Dermis blood vessel endothelial cell (primary cell): ENCODE measurements around the gene GUCY1A2. TPM values are rescaled to one million over a fixed set of nuclear protein-coding genes. Genes with fewer than 3 reads are reported as not detected.
"Not testable (repeated sequence)": the region's sequence is repeated elsewhere in the genome, so short reads cannot be mapped to it uniquely, and the experiment has no call there.

Source experiments
- DNase-seq: peaks from one replicate; pipeline ENCODE4 v3.0.0; 2010
- total RNA-seq: library from RNA; depleted of rRNA; stranded (reverse); fragments of >200 nt; gene quantifications from 2 replicates; pipeline ENCODE4 v1.2.3, GENCODE V29; 2014

The GUCY1A2 gene
- total RNA-seq, 1 donor from 2014 or later = 0.17 TPM

DNA sequence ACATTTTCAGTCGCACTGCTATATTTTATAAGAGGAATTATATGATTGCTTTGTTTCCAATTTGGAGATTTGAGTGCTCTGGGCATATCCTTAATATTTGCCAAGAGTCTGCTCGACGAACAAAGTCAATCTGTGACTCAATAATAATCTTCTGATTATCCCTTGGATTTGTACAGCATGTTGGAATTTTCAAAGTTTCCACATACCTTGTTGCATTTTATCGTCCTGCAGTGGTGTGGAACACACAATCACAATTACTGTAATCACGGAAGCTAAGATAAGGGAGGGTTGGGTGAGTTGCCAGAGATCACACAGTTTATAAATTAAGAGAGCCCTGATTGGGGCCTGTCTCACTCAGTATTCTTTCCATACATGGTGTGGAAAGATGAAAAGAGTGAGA lies 189.3 kb downstream of the GUCY1A2 start:
- no peak for DNase-seq

DNA sequence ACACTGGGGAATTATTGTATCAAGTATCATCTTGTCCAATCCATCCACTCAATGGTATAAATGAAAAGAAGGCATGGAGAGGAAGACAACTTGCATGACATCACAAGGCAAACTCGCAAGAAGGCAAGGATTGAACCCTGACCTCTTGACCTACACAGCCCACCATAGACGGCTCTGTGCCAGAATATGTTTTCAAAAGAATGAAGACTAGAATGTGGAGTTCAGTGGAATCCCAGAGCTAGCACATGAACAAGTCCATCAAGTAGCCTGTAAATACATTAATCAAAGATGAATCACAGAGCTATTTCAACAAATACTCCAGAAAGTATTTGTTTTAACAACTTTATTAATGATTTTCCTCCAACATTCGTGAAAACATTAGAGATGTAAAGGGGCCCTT lies 189.7 kb downstream of the GUCY1A2 start:
- DNase-seq = no peak

DNA sequence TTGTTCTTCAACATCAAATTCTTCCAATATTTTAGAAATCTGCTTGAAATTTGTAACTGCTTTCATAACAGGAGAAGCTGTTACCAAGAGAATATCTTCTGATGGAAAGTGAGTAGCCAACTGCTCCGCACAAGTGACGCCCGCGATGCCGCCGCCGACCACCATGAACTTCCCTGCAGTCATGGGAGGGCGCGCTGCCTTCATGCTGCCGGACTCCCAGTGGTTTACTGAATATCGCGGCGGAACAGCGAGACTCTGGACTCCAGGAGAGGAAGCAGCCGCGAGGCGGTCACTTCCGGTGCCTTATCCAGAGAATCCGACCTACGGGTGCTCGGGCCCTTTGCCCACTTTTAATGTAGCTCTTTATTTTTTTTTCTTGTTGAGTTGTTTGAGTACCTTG lies 190.6 kb downstream of the GUCY1A2 start:
- DNase-seq = no peak

DNA sequence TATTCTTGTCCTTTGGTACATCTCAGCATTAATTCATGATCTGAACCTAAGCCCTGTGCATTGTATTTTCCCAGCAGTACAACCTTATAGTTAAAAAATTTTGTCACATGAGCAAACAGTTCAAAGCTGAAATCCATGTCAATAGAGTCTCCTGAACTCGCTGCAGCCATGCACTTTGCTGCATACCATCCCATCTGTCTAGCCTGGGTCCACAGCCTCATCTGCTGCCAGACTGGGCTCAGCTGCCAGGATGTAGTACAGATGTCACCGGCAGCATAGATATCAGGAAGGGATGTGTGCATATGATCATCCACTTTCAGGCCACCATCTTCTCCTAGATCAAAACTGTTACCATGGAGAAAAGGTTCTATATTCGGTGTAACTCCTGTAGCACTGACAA lies 191.7 kb downstream of the GUCY1A2 start:
- not testable (repeated sequence) for DNase-seq

DNA sequence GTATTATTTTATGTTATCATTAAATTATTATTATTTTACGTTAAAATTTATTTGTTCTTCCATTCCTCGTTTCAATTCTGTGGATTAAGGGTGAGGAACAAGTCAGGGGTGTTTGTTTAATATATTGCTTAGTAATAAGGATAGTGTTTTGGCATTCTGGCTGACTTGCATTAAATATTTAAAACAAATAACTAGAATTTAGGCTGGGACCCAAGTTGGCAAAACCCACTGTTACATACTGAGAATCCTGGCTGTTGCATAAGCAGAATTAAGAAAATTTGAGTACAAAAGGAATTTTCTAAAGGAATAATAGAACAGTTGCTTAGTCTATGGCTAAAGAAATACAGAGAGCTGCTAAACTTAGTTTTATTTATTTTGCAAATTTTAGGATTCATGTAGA lies 196.4 kb downstream of the GUCY1A2 start:
- DNase-seq = no peak

DNA sequence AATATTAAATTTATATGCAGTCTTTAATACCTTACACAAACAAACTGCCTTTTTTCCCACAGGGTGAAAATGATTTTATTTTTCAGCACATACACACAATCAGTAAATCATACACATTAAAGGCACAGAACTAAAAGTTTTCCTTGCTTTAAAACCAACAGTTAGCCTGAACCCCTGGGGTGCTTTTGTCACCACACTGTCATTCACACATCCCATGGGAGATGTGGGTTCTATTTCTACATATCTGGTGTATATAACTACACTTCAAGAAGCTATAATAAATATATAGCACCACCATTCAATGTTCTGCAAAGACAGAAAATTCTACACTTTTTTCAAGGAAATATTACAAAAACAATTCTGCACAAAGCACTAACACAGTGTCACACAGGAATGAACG lies 197.0 kb downstream of the GUCY1A2 start:
- no peak for DNase-seq

DNA sequence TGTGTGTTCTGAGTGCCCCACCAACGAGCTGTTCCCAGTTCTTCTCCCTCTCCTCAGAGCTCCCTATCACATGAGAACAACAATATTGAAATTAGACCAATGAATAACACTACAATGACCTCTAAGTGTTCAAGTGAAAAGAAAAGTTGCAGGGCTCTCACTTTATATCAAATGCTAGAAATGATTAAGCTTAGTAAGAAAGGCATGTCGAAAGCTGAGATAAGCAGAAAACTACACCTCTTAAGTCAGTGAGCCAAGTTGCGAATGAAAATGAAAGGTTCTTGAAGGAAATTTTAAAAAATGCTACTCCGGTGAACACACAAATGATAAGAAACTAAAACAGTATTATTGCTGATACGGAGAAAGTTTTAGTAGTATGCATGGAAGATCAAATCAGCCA lies 199.8 kb downstream of the GUCY1A2 start:
- no peak for DNase-seq

DNA sequence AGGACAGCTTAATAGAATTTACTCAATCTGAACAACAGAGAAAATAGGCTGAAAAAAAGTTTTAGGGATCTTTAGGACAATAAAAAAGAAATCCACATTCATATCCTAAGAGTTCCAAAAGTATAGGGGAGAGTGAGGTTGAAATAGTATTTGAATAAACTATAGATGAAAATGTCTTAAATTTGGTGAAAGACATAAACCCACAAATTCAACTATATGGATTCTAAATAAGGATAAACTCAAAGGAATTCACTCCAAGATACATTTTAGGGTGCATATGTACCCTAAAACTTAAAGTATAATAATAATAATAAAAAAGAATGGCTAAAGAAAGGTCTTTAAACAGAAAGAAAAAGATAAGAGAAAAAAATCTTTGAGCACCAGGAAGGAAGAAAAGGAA lies 203.1 kb downstream of the GUCY1A2 start:
- DNase-seq = no peak

DNA sequence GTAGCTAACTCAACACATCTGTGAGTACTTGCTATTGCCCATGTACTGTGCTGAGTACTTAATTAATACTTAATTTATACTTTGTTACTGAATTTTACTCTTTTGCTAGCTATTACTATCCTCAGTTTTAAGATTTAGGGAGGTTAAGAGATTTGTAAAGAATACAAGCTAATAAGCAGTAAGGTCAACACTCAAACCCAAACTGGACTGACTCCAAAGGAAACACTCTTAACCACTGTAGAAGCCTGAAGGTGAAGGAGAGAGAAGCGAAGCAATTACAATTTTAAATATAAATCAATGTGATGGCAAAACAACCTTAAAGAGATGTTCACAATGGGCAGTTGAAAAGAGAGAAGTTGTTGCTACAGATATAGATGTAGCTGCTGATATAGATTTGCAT lies 204.5 kb downstream of the GUCY1A2 start:
- no peak for DNase-seq

DNA sequence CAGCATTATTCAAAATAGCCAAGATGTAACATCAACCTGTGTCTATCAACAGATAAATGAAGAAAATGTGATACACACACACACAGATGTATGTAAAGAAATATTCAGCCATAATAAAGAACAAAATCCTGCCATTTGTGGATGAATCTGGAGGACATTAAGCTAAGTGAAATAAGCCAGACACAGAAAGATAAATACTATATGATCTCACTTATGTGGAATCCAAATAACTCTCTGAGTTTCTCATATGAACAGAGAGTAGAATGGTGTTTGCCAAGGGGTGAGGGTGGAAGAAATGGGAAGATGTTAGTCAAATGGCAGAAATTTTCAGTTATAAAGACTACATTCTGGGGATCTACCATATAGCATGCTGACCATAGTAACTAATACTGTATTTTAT lies 224.2 kb downstream of the GUCY1A2 start:
- no peak for DNase-seq

DNA sequence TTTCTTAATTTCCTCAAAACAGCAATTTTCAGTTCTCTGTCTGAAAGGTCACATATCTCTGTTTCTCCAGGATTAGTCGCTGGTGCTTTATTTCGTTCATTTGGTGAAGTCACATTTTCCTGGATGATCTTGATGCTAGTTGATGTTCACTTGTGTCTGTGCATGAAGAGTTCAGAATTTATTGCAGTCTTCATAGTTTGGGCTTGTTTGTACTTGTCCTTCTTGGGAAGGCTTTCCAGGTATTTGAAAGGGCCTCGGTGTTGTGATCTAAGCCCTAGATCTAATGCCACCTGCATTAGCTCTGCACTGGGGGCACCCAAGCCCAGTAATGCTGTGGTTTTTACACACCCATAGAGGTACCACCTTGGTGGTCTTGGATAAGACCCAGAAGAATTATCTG lies 228.9 kb downstream of the GUCY1A2 start:
- DNase-seq = no peak

DNA sequence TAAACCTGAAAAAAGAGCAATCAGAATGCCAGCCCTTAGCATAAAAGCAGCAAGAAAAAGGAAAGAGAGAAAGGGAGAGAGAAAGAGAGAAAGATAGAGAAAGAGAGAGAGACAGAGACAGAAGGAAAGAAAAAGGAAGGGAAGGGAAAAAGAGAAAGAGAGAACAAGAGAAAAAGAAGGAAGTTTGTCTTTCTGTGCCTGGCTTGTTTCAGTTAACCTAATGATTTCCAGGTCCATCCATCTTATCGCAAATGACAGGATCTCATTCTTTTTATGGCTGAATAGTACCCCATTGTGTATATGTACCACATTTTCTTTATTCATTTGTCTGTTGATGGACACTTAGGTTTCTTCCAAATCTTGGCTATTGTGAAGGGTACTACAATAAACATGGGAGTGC lies 230.8 kb downstream of the GUCY1A2 start:
- no peak for DNase-seq

DNA sequence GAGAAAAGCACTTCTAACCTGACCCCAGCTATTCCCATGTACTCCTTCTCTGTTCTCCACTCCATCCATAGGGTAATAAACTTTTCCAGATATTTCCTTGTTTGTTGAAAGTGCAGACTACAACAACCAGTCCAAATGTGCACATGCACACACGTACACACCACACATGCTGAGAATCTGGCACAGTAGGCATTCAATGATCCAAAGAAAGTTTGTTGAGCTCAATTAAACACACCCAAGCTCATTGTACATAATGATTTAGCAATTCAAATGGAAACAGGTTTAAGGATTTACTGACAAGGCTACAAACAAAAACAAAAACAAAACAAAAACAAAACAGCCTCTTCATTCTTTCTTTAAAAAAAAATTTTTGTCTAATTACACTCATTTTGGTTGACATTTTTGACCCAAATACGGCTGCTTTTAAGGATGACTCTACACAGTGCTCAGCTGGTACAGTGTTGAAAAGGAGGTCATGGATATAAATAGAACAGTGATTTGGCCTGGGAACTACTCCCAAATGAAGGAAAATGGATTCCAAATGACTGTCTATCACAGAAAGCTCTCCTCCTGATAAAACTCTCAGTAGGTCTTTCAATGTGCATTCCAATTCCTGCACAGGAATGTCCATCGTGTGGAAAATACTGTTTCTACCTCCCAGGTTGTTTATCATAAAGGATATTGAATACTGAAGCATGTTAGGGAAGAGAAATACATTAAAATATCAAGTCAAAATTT lies 232.2 kb downstream of the GUCY1A2 start:
- DNase-seq = no peak

DNA sequence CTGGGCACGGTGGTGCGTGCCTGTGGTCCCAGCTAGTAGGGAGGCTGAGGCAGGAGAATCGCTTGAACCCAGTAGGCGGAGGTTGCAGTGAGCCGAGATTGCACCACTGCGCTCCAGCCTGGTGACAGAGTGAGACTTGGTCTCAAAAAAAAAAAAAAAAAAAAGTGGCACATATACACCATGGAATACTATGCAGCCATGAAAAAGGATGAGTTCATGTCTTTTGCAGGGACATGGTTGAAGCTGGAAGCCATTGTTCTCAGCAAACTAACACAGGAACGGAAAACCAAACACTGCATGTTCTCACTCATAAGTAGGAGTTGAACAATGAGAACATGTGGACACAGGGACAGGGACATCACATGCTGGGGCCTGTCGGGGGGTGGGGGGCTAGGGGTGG lies 241.0 kb downstream of the GUCY1A2 start:
- not testable (repeated sequence) for DNase-seq

DNA sequence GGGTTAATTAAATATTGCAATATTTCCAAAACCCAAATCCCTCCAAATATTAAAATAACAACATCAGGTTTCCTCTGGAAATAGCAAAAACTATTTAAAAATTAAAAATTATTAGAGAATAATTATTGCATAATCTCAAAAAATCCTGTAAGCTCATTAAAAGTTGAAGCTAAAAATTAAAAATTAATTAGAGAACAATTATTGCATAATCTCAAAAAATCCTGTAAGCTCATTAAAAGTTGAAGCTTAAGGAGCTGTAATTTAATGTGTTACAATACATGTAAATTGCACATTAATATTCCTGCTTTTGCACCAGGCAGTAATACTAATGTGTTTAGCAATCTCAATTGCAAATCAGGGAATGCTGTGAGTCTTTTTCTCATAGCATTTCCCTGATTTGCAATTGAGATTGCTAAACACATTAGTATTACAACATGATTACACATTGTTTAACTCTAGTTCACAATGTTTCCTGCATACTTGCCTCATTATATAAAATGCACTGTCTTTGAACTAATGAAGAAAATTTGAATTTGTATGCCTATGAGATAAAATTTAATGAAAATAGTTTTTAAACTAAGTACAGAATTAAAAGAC lies 247.7 kb downstream of the GUCY1A2 start:
- no peak for DNase-seq

DNA sequence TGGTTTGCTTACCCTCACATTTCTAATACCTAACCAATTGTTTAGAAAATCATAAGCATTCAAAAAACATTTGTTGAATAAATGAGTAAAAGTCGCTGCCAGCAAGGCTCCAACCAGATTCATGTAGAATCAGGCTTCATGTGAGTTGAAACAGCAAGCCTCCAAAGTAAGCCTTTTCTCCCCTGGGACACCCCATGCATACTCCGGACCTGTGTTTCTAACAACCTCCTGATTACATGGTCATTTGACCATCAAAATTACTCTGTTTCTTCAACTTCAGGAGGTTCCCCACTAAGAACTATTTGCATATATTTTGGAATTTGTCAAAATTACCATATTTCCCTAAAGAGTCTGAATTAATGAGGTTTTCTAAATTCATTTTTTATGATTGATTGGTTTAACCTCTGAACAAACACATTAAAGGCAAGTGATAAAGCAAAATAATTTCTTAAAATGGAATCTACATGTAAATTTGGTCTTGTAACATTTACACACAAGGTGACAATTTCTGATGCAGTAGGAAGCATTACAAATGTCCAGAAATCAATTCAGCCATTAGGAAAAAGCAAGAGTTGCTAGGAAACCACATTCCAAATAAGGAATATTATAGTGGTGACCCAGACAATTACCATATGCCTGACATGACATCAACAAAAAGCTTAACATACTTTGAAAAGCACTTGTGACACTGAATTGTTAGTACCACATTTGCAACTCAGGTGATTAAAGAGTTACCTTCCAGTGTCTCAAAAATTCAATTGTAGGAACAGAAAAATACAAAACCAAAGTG lies 252.6 kb downstream of the GUCY1A2 start:
- no peak for DNase-seq

DNA sequence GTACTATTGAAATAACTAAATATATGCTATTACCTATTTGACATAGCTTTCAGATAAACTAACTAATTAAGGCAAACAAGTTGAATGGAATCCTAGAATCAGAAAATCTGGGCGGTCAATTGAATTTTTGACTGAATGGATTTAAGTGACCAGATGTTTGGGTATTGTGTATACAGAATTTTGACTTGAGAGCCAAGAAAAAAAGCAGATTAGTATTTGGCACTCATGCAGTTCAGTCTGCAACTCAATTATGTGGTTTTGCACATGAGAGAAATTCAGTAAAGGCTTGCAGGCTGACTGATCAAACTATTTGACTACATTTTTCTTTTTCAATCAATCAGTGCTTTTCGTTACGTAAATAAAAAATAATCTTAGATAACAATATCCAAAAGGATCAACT lies 254.8 kb downstream of the GUCY1A2 start:
- DNase-seq = no peak

DNA sequence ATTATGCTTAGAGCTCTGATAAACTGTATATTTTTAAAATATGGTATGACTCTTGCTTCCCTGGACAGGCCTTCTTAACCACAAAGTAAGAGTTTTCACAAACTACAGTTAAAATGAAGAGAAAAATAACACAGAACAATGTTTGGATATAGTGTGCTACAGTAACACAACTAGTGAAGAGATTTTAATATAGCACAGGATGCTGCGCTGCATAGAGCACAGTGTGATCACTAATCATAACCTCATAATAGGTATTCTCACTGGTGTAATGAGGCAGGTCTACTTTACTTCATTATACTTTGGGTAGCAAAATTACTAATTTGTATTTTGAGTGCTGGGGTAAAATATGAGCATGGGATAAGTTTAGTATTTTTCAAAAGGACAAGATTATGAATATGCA lies 256.5 kb downstream of the GUCY1A2 start:
- no peak for DNase-seq

DNA sequence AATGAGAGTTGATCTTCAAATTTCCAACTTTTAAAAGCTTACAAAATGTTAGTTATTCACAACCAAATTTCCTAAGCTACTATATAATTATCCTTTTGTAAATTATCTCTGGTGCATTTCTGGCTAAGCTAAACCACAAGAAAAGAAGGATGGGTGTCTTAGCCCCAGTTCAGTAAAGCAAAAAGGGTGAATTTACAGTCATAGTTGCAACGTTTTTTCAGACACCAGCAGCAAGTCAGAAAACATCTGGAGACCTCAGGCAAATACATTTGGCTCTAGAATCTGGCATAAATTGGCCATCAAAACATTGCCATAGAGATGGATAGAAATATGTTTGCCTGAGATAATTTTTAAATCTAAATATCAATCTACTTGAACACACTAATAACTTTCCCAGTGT lies 257.0 kb downstream of the GUCY1A2 start:
- no peak for DNase-seq

DNA sequence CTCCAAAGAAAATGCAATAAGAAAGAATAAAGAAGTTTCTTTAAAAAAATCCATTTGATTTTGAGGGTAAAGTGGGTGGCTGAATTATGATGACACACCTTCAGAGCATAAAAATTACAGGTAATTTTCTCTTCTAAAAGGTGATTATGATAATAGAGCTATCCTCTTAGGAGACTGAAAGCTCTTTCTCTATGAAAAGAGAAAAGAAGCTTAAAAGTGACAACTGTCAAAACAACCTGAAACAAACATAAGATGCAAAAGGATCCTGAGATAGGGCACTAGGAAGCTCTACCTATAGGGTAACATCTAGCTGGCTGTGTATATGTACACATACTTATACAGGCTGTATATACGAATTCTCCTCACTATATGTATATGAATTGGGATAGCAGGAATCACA lies 270.2 kb downstream of the GUCY1A2 start:
- DNase-seq = no peak

DNA sequence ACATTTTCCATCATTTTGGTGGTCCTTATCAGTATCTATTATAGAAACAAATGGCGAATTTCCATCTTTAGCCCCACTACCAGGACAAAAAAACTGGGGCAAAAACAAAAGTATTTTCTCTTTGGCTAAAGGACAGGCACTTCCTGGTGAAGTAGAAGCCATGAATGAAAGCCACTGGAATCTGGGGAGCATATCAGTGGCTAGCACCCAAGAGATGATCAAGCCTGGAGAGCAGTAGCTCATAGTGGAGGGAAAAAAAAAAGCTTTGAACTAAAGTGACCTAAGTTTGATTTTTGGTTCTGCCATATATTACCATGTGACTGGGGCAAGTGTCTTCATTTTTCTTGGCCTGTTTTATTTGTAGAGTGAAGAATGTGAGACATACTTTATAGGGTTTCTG lies 272.3 kb downstream of the GUCY1A2 start:
- DNase-seq = no peak

DNA sequence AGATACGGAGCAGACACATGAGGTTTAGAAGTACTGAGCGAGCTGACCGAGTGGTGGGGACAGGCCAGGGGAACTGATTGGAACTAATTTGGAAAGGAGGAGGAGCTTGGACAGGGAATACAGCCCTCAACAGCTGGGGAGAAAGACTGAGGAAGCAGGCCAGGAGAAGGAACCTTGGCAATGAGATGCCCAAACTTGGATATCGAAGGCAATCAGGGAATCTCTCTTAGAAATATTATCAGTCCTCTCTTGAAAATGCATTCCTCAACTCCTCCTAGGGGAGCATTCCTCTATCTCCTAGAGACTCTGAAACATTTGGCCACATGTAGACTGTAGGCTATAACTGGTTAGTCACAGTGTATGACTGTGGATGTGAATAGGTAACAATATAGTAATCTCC lies 284.6 kb downstream of the GUCY1A2 start:
- no peak for DNase-seq

DNA sequence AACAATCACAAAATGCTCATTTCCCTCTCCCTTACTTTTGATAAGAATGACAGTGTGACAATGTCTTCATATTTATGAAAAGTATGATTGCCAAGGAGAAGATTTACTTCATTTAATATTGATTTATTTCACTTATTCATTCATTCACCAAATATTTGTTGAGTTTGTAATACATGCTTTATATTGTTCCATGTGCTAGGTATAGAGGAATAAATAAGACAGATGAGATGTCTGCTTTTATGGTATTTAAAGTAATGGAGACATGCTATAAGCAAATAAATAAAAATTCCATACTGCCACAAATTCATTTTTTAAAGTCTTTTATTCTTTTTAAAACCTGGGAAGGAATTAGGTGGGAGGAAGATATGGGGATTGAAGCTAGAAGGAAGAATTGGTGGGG lies 289.4 kb downstream of the GUCY1A2 start:
- no peak for DNase-seq

DNA sequence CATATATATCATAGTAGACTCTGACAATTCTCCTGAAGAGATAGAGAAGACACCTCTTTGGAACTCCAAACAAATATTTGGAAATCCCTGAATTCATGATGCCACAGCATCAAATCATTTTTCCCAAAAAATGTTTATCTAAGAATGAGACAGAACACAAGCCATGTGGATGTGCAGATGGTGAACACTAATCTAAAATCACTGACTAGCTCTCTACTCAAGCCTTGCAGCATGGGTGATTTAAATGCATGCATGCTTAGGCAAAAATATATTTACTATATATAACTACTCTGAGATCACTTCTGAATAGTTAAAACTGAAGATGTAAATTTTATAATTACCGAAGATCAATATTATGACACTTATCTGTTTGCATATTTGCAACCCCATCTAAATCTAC lies 289.9 kb downstream of the GUCY1A2 start:
- DNase-seq = no peak
